HG03378 (cell line): Measurements from ENCODE around the gene MRRF.
"Not testable (repeated sequence)": the region's sequence is repeated elsewhere in the genome, so short reads cannot be mapped to it uniquely, and the experiment has no call there.

Experiments used
- ATAC-seq: cut with Tn5 transposase; IDR thresholded peaks from one replicate; pipeline ENCODE4 v1.9.1; 2021; ENCODE audit warnings: mild to moderate bottlenecking, moderate library complexity; ENCODE audit not compliant: unreplicated experiment

The MRRF gene

DNA sequence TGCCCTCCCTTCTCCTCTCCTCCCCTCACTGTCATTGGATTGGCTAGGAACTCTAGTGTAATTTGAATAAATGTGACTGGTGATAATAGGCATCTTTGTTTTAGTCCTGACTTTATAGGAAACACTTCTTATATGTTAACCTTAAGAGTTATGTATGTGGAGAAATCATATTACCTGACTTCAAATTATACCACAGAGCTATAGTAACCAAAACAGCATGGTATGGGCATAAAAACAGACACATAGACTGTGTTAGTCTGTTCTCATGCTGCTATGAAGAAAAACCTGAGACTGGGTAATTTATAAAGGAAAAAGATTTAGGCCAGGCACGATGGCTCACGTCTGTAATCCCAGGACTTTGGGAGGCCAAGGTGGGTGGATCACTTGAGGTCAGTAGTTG lies 9.4 kb downstream of the MRRF start:
- no peak for ATAC-seq

DNA sequence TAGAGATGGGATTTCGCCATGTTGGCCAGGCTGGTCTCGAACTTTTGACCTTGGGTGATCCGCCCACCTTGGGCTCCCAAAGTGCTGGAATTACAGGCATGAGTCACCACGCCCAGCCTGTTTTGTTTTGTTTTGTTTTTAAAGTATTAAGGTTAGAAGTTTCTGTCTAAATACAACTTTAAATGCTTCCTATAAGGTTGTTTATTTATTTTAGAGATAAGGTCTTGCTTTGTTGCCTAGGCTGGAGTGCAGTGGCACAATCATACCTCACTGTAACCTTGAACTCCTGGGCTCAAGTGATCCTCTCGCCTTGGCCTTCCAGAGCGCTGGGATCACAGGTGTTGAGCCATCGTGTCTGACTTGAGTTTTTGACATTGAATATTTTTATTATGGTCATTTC lies 11.4 kb downstream of the MRRF start:
- ATAC-seq, result no peak

GRCh38 chr9:122277285-122277897 lies 12.7 kb downstream of the MRRF start:
- no peak for ATAC-seq

DNA sequence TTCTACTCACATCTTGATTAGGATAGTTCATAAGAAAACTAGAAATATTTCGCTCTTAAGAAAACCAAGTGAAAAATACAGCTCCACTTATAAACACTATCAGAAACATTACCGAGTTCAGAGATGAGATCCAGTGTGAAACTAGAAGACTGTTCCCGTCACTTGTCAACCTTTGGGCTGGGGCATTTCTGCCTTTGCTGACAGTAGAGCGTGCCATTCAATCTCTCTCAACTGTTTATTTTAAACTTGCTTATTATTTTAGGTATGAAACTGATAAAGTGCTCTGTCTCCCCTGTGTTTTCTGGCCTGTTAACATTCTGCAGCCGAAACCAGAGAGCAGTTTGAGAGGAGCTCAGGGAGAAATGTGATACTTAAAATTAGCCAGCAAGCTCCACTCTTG lies 16.7 kb downstream of the MRRF start:
- no peak for ATAC-seq

- ATAC-seq, result no peak
Measured at GRCh38 chr9:122286764-122287163, 22.1 kb downstream of the MRRF start.

DNA sequence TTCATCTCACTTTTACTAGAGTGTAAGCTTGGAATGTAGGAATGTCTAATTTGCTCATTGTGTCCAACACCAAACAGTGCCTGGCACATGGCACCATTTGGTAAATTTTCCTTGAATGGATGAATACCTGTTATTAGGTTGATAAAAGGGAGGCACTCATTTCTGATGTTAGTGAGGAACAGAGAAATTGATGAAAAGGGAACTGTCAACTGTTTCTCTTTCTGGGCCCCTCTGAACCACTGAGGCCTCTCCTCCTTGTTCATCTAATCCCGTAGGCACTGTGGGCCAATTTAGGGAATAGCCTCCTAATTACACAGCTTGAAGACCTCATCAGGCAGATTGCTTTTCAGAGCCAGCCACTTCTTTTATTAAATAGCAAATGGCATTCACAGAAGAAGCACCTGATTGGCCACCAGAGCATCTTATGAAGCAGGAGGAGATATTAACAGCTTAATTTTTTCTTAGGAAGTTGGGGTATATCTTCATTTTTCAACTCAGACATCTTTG lies 22.6 kb downstream of the MRRF start:
- ATAC-seq, result no peak

- no peak for ATAC-seq
Measured at GRCh38 chr9:122291458-122291857, 26.8 kb downstream of the MRRF start.

- no peak for ATAC-seq
Measured at GRCh38 chr9:122294531-122294930, 29.8 kb downstream of the MRRF start.

GRCh38 chr9:122297512-122297911 lies 32.8 kb downstream of the MRRF start:
- ATAC-seq, result no peak

DNA sequence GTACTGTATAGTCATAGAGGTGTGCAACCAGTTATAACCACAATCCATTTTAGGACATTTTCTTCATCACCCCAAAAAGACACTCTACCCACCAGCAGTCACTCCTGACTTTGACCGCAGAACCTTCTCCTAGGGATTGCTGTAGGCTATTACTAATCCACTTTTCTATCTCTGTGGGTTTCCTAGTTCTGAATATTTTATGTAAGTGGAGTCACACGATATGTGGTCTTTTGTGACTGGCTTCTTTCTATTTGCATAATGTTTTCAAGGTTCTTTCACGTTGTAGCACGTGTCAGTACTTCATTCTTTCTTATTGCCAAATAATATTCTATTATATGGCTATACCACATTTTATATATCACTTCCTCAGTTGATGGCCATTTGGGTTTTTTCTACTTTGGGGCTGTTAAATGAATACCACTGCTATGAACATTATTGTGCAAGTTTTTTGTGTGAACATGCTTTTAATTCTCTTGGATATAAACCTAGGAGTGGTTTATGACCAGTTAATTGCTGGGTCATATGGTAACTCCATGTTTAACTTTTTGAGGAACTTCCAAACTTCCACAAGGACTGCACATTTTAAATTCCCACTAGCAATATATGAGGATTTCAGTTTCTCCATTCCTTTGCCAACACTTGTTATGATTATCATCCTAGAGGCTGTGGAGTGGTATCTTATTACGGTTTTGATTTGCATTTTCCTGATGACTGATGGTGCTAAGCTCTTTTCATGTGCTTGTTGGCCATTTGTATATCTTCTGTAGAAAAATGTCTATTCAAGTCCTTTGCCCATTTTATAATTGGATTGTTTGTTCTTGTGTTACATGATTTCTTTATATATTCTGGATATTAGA lies 37.8 kb downstream of the MRRF start:
- no peak for ATAC-seq

GRCh38 chr9:122307061-122307460 lies 42.4 kb downstream of the MRRF start:
- ATAC-seq, result no peak

- no peak for ATAC-seq
Measured at GRCh38 chr9:122307925-122308324, 43.2 kb downstream of the MRRF start.

GRCh38 chr9:122309861-122310260 lies 45.2 kb downstream of the MRRF start:
- ATAC-seq, result no peak

- no peak for ATAC-seq
Measured at GRCh38 chr9:122314165-122314564, 49.5 kb downstream of the MRRF start.

- no peak for ATAC-seq
Measured at GRCh38 chr9:122315534-122315933, 50.9 kb downstream of the MRRF start.

DNA sequence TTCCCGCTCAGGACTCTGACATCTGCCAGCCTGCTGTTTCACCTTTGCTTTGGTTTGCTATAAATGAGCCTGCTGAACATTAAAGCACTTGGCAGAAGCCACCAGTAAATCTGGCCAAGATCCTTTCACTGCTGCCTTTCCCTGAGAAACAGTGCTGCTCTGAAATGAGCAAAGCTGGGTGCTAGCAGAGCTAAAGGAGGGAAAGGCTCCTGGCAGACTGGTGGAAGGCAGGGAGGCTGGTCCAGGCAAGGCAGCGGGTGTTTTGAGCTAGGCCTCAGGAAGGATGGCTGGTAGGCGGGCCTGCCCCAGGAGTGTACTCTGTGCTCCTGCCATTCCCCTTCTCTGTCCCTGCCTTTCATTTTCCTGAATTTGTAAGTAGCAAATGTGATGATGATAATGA lies 53.6 kb downstream of the MRRF start:
- ATAC-seq, result no peak

DNA sequence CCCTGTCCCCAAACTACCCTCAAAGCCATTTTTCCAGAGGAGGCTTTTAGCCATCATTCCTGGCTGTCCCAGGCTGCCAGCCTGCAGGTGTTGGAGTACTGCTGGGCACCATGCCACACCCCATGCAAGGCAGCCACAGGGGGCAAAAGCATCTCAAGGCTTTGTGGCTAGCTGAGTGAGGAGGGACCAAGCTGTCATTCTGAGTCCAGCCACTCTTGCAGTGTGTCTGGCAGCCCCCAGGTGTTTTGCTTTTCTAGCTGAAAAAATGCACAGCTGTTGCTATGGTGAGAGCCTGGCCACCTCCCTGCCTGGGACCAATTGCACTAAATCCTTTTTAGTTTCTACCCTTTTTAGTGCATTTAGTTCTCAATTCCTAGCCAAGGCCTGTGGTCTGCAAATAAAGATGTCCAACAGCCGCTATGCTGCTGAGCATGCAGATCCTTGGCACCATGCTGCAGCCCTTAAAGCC lies 55.8 kb downstream of the MRRF start:
- no peak for ATAC-seq

DNA sequence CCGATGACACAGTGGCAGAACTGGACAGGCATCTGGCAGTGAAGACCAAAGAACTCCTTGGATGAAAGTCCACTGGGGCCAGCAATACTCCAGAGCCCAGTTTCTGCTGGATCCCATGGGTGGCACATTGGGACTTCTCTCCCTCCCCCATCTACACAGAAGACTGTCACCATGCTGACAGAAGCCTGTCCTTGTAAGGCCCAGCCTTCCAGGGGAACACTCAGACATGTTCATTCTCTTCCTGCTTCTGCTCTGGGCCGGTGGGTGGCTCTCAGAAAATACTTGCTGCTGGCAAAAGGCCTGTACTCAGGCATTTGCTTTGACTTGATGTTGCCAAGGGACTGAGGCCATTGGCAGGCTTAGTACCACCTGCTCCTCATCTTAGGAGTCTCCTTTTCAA lies 57.9 kb downstream of the MRRF start:
- no peak for ATAC-seq

- ATAC-seq, result not testable (repeated sequence)
Measured at GRCh38 chr9:122324665-122325064, 60.0 kb downstream of the MRRF start.

- ATAC-seq, result no peak
Measured at GRCh38 chr9:122325124-122325523, 60.4 kb downstream of the MRRF start.

DNA sequence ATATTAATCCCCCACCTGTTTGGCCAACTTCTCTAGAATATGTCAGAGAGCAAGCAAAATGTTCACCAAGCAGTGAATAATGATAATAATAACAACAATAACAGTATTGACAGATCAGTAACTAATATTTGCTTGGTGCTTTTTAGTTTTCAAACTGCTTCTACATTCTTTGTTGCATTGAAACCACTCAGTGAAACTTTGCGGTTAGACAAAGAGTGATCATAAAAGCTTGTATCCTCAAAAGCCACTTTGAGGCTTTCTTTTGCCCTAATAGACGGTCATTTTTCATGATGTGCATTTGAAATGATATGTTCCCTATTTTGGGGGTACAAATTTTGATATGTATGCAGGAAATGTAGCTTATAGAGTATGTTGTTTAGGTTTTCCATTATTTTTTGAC lies 62.5 kb downstream of the MRRF start:
- ATAC-seq, result no peak

DNA sequence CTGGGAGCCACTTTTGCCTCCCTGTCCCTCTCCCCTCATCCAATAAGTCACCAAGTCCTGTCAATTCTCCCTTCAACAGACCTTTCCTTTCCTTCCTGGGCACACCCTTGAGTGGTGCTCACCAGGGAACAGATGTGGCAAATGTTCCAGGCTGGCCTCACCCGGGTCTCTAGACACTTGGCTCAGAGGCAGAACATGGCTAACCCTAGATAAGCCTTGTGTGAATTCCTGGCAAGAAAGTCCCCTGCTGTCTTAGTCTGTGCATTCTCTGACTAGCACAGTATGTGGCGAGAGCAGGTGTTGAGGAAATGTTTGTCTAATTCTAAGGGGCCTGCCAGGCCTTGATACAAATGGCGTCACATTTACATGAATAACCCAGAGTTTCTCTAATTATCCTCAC lies 64.9 kb downstream of the MRRF start:
- ATAC-seq, result no peak
